Measurements from ENCODE around the gene LSM2.
A peak's percentile ranks its signal among the peaks of the same experiment; 100 is the strongest.
"Not testable (repeated sequence)": the region's sequence is repeated elsewhere in the genome, so short reads cannot be mapped to it uniquely, and the experiment has no call there.

Gene LSM2

DNA sequence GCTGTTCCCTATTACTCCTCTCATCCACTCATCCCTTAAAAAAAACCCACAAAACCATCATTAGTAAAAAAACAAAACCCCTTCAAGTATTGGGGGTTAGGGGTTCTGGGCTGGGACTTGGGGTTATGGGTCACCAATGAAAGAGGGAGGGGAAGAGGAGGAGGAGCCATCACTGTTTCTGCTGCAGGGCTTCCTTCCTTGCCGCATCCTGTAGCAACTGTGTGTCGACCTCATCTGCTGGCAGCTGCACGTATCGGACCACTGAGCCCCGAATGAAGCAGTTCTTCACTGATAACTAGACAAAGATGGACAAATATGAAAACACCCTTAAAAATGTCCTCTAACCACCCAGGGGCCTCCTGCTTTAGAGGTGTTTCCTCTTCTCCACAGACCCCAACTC is 9.2 kb downstream of the LSM2 start:
- no peak for DNase-seq (ENCODE audit: low read depth, low spot score)

- no peak for DNase-seq (ENCODE audit: low read depth, low spot score)
Observed at GRCh38 chr6:31796993-31797385, 9.8 kb downstream of the LSM2 start.

- peak; percentile 66 for DNase-seq (ENCODE audit: low read depth, low spot score)
Observed at GRCh38 chr6:31795616-31796298, 11.0 kb downstream of the LSM2 start, which contains the start of gene VARS1. TSS of gene VARS1 (minus strand) at chr6:31795752. CDS start at chr6:31795217, 535 bp downstream.

DNA sequence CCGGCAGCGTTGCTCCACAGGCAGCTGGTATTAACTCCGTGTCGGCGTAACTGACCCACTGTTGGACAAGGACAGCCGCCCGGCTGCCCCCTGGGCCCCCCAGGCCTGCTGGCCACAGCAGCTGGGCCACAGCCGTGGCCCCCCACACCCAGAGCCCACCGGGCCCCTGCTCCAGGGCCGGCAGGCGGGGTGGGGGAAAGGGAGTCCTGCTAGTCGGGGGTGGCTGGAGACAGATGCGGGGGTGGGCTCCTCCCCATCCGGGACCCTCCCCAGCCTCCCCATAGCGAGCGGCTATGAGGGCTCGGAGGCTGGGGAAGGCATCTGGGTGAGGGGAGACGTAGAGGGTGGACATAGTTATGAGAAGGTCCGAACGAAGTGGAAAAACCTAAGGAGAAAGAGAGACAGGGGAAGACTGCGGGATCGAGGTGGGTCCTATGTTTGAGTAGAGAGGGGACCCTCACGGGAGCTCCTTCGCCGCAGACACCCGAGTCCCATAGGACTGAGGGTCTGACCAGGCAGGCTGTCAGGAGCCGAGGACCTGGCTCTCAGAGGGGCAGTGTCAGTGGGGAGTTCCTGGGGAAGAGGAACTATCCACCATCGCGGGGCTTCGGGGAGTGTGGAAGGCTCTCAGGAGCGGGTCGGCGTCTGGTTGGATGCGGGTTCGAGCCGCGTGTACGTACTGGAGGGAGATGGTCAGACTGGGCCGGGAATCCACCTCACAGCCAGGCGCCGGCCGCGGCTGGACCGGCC is 11.7 kb downstream of the LSM2 start:
- DNase-seq (ENCODE audit: low read depth, low spot score): no peak

DNA sequence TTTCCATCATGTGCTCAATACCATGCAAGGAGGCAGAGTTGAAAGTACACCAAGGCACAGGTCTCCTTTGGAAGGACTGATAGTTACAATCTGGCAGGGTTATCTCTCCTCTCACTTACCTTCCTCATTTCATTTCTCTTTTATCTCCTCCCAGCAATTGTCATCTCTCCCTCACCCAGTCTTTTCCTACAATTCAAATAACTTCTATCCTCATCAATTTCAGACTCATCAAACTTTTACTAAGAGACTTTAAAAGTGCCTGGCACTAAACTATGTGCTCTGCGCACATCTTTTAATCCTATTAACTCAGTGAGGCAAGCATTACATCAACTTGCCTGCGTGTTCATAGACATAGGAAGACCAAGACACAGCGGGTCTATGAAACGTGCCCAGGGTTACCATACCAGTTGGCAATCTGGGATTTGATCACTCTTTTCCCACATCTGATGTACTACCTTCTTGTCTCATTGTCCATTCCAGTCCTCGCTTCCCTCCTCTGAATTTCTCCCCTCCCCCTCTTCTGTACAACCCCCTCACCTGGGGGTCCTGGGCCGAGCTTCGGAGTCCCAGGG is 12.4 kb downstream of the LSM2 start:
- DNase-seq (ENCODE audit: low read depth, low spot score): no peak

DNA sequence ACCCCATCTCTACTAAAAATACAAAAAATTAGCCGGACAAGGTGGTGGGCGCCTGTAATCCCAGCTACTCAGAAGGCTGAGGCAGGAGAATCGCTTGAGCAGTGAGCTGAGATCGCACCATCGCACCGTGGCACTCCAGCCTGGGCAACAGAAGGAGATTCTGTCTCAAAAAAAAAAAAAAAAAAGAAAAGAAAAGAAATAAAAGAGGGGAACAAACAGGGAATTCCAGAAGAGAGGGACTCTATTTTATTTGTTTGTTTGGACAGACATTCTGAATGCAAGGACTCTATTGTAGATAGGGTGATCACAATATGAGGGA is 12.9 kb downstream of the LSM2 start:
- DNase-seq (ENCODE audit: low read depth, low spot score): not testable (repeated sequence)

- no peak for DNase-seq (ENCODE audit: low read depth, low spot score)
Observed at GRCh38 chr6:31792761-31793171, 14.0 kb downstream of the LSM2 start.

GRCh38 chr6:31792090-31792374 is 14.7 kb downstream of the LSM2 start:
- DNase-seq (ENCODE audit: low read depth, low spot score): no peak

GRCh38 chr6:31791324-31792089 is 15.3 kb downstream of the LSM2 start:
- no peak for DNase-seq (ENCODE audit: low read depth, low spot score)

GRCh38 chr6:31785475-31785874 is 21.3 kb downstream of the LSM2 start:
- DNase-seq (ENCODE audit: low read depth, low spot score): no peak

- no peak for DNase-seq (ENCODE audit: low read depth, low spot score)
Observed at GRCh38 chr6:31784098-31784925, 22.5 kb downstream of the LSM2 start.

GRCh38 chr6:31782126-31782855 is 24.5 kb downstream of the LSM2 start:
- DNase-seq (ENCODE audit: low read depth, low spot score): no peak

GRCh38 chr6:31781244-31782125 is 25.3 kb downstream of the LSM2 start:
- DNase-seq (ENCODE audit: low read depth, low spot score): no peak

GRCh38 chr6:31780507-31781243 is 26.1 kb downstream of the LSM2 start:
- DNase-seq (ENCODE audit: low read depth, low spot score): no peak

- DNase-seq (ENCODE audit: low read depth, low spot score): no peak
Observed at GRCh38 chr6:31779908-31780307, 26.9 kb downstream of the LSM2 start.

- DNase-seq (ENCODE audit: low read depth, low spot score): no peak
Observed at GRCh38 chr6:31778999-31779885, 27.5 kb downstream of the LSM2 start.

GRCh38 chr6:31778193-31778592 is 28.6 kb downstream of the LSM2 start:
- no peak for DNase-seq (ENCODE audit: low read depth, low spot score)

- DNase-seq (ENCODE audit: low read depth, low spot score): no peak
Observed at GRCh38 chr6:31777667-31778050, 29.1 kb downstream of the LSM2 start.
